ENCODE results near the gene JAM2. TPM values are rescaled to one million over a fixed set of nuclear protein-coding genes. Genes with fewer than 3 reads are reported as not detected.

JAM2 gene
- total RNA-seq, 2 donors from 2014 or later, result 3.7 to 9.5 TPM

- Histone ChIP-seq H3K9ac (ENCODE audit: low read depth in 2 of 2, low read length in 2 of 2) (peak overlapping the region; percentile 89 to 99), H3K9me3 (no peaks in the 10 kb centered on the region), H3K4me1 (peaks cover 5% of the 10 kb centered on the region), H3K36me3 (no peaks in the 10 kb centered on the region), H3K4me3 (peak overlapping the region; percentile 88), H3K27ac (peak overlapping the region; percentile 99), H3K27me3 (no peaks in the 10 kb centered on the region)
- intact Hi-C loops (cut with DNase I), result no loop called here
- DNase-seq, result peak; percentile 87
- no peak for TF ChIP-seq CTCF (IDR thresholded peaks at IDR 0.05)
These were observed 96.9 kb downstream of the JAM2 start for GRCh38 chr21:25735646-25736597.

DNA sequence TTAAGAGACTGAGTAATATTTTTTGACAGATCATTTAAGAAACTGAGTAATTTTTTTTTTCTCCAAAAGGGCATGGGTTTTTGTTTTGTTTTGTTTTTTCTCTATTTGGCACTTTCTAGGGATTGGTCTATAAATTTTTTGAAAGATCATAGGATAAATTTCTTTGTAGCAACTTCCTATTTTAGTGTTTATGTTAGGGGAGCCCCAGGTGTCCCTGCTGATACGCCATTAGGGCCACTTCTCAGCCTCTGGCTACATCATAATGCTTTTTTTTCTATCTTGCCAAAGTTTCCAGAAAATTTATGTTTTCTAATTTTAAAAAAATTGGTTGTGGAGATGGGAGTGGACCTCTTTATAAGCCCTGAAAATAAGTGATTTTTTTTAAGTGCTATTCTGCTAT, 98.4 kb downstream of the JAM2 start:
- no peak overlapping the region for H3K9ac ChIP-seq (ENCODE audit: low read depth in 2 of 2, low read length in 2 of 2)
- no peak for TF ChIP-seq CTCF (IDR thresholded peaks at IDR 0.05)
- intact Hi-C loops (cut with DNase I), result no loop called here

GRCh38 chr21:25742900-25743299, 103.8 kb downstream of the JAM2 start:
- Histone ChIP-seq H3K36me3 (no peaks in the 10 kb centered on the region), H3K27me3 (no peaks in the 10 kb centered on the region), H3K27ac (no peak overlapping the region), H3K9me3 (no peaks in the 10 kb centered on the region), H3K4me1 (no peaks in the 10 kb centered on the region), H3K4me3 (no peak overlapping the region), H3K9ac (ENCODE audit: low read depth in 2 of 2, low read length in 2 of 2) (no peak overlapping the region)
- no peak for TF ChIP-seq CTCF (IDR thresholded peaks at IDR 0.05)
- intact Hi-C loops (cut with DNase I), result no loop called here
- no peak for DNase-seq

More for the DNA sequence above, 98.4 kb downstream of the JAM2 start:
- H3K27me3 ChIP-seq, result no peaks in the 10 kb centered on the region
- H3K27ac ChIP-seq, result no peak overlapping the region
- H3K4me3 ChIP-seq, result no peak overlapping the region
- peaks cover 5% of the 10 kb centered on the region for H3K4me1 ChIP-seq
- H3K36me3 ChIP-seq, result no peaks in the 10 kb centered on the region
- DNase-seq, result no peak
- no peaks in the 10 kb centered on the region for H3K9me3 ChIP-seq

DNA sequence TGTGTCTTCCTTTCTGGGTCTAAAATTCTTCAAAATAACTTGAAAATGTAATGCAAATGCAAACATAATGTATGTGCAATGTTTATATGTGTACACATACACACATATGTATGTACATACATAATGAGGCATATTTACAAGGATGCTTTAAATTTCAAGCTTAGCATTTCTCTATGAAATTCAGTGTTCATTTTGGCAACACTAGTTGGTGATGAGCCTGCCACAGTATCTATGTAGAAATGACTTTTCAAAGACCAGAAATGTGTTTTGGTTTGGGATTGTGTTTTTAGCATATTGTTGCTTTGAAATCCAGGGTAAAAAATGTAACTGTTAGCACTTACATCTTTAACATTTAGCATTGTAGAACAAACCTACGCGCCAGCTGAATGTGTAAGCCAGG, 105.8 kb downstream of the JAM2 start:
- Histone ChIP-seq H3K4me3 (no peak overlapping the region), H3K36me3 (peaks cover 3% of the 10 kb centered on the region), H3K27ac (no peak overlapping the region), H3K4me1 (no peaks in the 10 kb centered on the region), H3K9me3 (no peaks in the 10 kb centered on the region), H3K9ac (ENCODE audit: low read depth in 2 of 2, low read length in 2 of 2) (no peak overlapping the region), H3K27me3 (no peaks in the 10 kb centered on the region)
- TF ChIP-seq CTCF (IDR thresholded peaks at IDR 0.05), result no peak
- intact Hi-C loops (cut with DNase I), result no loop called here
- DNase-seq, result no peak

GRCh38 chr21:25750085-25750484, 111.0 kb downstream of the JAM2 start:
- Histone ChIP-seq H3K27ac (no peak overlapping the region), H3K9ac (ENCODE audit: low read depth in 2 of 2, low read length in 2 of 2) (no peak overlapping the region), H3K4me1 (no peaks in the 10 kb centered on the region), H3K27me3 (no peaks in the 10 kb centered on the region), H3K36me3 (peaks cover 3% of the 10 kb centered on the region), H3K9me3 (no peaks in the 10 kb centered on the region), H3K4me3 (no peak overlapping the region)
- intact Hi-C loops (cut with DNase I), result no loop called here
- DNase-seq, result no peak
- TF ChIP-seq CTCF (IDR thresholded peaks at IDR 0.05), result no peak
